H1 (cell line): Measurements from ENCODE around the gene PPP2R5B. TPM values are rescaled to one million over a fixed set of nuclear protein-coding genes. Genes with fewer than 3 reads are reported as not detected.

Experiments
- CTCF ChIA-PET: fragments of 300-600 bp; sonication (Branson Sonifier 250); formaldehyde crosslinking; loops from one replicate; lab custom pipeline; 2021; ENCODE audit not compliant: partially characterized antibody; lab: Charles Lee
- POLR2A ChIA-PET: fragments of 300-600 bp; sonication (Branson Sonifier 250); formaldehyde crosslinking; loops from one replicate; lab custom pipeline; 2021; ENCODE audit warnings: inconsistent platforms; ENCODE audit not compliant: partially characterized antibody; lab: Charles Lee
- DNase-seq, 2 experiments: peaks; one replicate each; pipeline versions ENCODE4 v3.0.0 to v3.0.0-alpha.2; 2010 to 2022; ENCODE audit warnings: low spot score in 2 of 2, low read depth in 1 of 2, mixed read lengths in 1 of 2
- FAIRE-seq: peaks from 2 replicates; lab custom pipeline; 2011; peaks lifted over from hg19 to GRCh38; lab: Jason Lieb, UNC
- H2AFZ ChIP-seq: 2 replicates; pipeline ENCODE4 v1.8.1; 2012; ENCODE audit warnings: low read length, inconsistent platforms
- H2AK5ac ChIP-seq: 2 replicates; pipeline ENCODE4 v1.6.1; 2013; ENCODE audit warnings: low read depth, low read length
- H2BK120ac ChIP-seq: replicated peaks from 2 replicates; pipeline ENCODE3; 2013; ENCODE audit warnings: low read depth, low read length, inconsistent platforms
- H2BK12ac ChIP-seq: 2 replicates; pipeline ENCODE4 v1.6.1; 2013; ENCODE audit warnings: low read depth, low read length
- H2BK15ac ChIP-seq: 2 replicates; pipeline ENCODE4 v1.6.1; 2013; ENCODE audit warnings: low read length
- H2BK20ac ChIP-seq: 2 replicates; pipeline ENCODE4 v1.6.1; 2013; ENCODE audit warnings: low read length
- H2BK5ac ChIP-seq: 2 replicates; pipeline ENCODE4 v1.6.1; 2013; ENCODE audit warnings: low read depth, low read length
- H3K14ac ChIP-seq: 2 replicates; pipeline ENCODE4 v1.6.1; 2013; ENCODE audit warnings: inconsistent platforms; ENCODE audit not compliant: insufficient read length
- H3K18ac ChIP-seq: 2 replicates; pipeline ENCODE4 v1.6.1; 2013; ENCODE audit warnings: low read length; ENCODE audit errors: extremely low read depth
- H3K23ac ChIP-seq: 2 replicates; pipeline ENCODE4 v1.6.1; 2013; ENCODE audit warnings: inconsistent platforms; ENCODE audit not compliant: insufficient read length
- H3K23me2 ChIP-seq: 2 replicates; pipeline ENCODE4 v1.6.1; 2013; ENCODE audit warnings: low read depth, low read length
- H3K27ac ChIP-seq: 2 replicates; pipeline ENCODE4 v1.6.1; 2011; ENCODE audit warnings: low read depth, low read length, inconsistent platforms
- H3K27me3 ChIP-seq, 4 experiments: replicated peaks in 1 of 4; 1 replicate in 1 of 4; 2 replicates in 3 of 4; pipeline versions ENCODE4 v1.6.1 to v1.8.1; 2011 to 2013; ENCODE audit warnings: low read length in 3 of 4, mild to moderate bottlenecking in 3 of 4, inconsistent platforms in 2 of 4, mixed read lengths in 2 of 4, moderate library complexity in 1 of 4; ENCODE audit not compliant: control insufficient read depth in 3 of 4, insufficient read depth in 3 of 4; ENCODE audit errors: extremely low read depth in 1 of 4
- H3K36me3 ChIP-seq, 4 experiments: 2 replicates each; pipeline versions ENCODE4 v1.6.1 to v1.8.1; 2011 to 2013; ENCODE audit warnings: mild to moderate bottlenecking in 4 of 4, low read length in 3 of 4, moderate library complexity in 2 of 4, control low read depth in 1 of 4, inconsistent platforms in 1 of 4; ENCODE audit not compliant: insufficient read depth in 4 of 4, control insufficient read depth in 2 of 4
- H3K4ac ChIP-seq: replicated peaks from 2 replicates; pipeline ENCODE3; 2013; ENCODE audit warnings: low read length, low read depth, mixed read lengths, inconsistent platforms; ENCODE audit not compliant: insufficient read length
- H3K4me1 ChIP-seq, 4 experiments: replicated peaks in 1 of 4; 1 replicate in 1 of 4; 2 replicates in 3 of 4; pipeline versions ENCODE4 v1.6.1 to v1.8.1; 2011 to 2013; ENCODE audit warnings: low read length in 3 of 4, inconsistent platforms in 2 of 4, mixed read lengths in 1 of 4; ENCODE audit not compliant: insufficient read depth in 4 of 4, control insufficient read depth in 3 of 4
- H3K4me2 ChIP-seq, 2 experiments: 2 replicates each; pipeline versions ENCODE4 v1.6.1 to v1.8.1; 2011 to 2013; ENCODE audit warnings: low read depth in 2 of 2, low read length in 2 of 2, control low read depth in 1 of 2, inconsistent platforms in 1 of 2, mild to moderate bottlenecking in 1 of 2; ENCODE audit not compliant: insufficient read depth in 1 of 2
- H3K4me3 ChIP-seq, 4 experiments: fragments of 200-600, 300-600 bp in 1 of 4; sonication (generic), shearing (Covaris generic), sonication (Bioruptor Twin) in 1 of 4; 2 replicates each; pipeline versions ENCODE4 v1.5.1 to v1.8.1; 2011 to 2016; ENCODE audit warnings: low read length in 4 of 4, low read depth in 3 of 4, control low read depth in 2 of 4, inconsistent platforms in 2 of 4, mild to moderate bottlenecking in 2 of 4, mixed read lengths in 1 of 4, moderate library complexity in 1 of 4; ENCODE audit not compliant: insufficient read depth in 2 of 4; ENCODE audit errors: extremely low read depth in 1 of 4
- H3K56ac ChIP-seq: replicated peaks from 2 replicates; pipeline ENCODE3; 2013; ENCODE audit warnings: low read depth, mild to moderate bottlenecking, mixed read lengths, low read length, inconsistent platforms; ENCODE audit not compliant: insufficient read length
- H3K79me1 ChIP-seq: 2 replicates; pipeline ENCODE4 v1.6.1; 2013; ENCODE audit warnings: low read depth, low read length, control low read depth
- H3K79me2 ChIP-seq, 2 experiments: 2 replicates each; pipeline versions ENCODE4 v1.6.1 to v1.8.1; 2012 to 2013; ENCODE audit warnings: low read length in 2 of 2, mild to moderate bottlenecking in 2 of 2, inconsistent platforms in 1 of 2; ENCODE audit not compliant: insufficient read depth in 2 of 2, control insufficient read depth in 1 of 2
- H3K9ac ChIP-seq, 4 experiments: replicated peaks in 1 of 4; 1 replicate in 1 of 4; 2 replicates in 3 of 4; pipeline versions ENCODE4 v1.6.1 to v1.8.1; 2011 to 2013; ENCODE audit warnings: low read depth in 3 of 4, low read length in 3 of 4, control low read depth in 2 of 4, mild to moderate bottlenecking in 2 of 4, moderate library complexity in 2 of 4, inconsistent platforms in 1 of 4; ENCODE audit errors: extremely low read depth in 1 of 4
- H3K9me3 ChIP-seq, 2 experiments: 2 replicates each; pipeline versions ENCODE4 v1.6.1 to v1.8.1; 2012 to 2013; ENCODE audit warnings: mild to moderate bottlenecking in 2 of 2, moderate library complexity in 2 of 2, control low read depth in 1 of 2, inconsistent platforms in 1 of 2, low read depth in 1 of 2, low read length in 1 of 2, mixed read lengths in 1 of 2; ENCODE audit not compliant: insufficient read depth in 2 of 2
- H4K20me1 ChIP-seq, 2 experiments: replicated peaks in 1 of 2; 2 replicates each; pipeline versions ENCODE3 to v1.8.1; 2011 to 2013; ENCODE audit warnings: inconsistent platforms in 2 of 2, low read length in 2 of 2, mild to moderate bottlenecking in 1 of 2; ENCODE audit not compliant: insufficient read depth in 2 of 2, control insufficient read depth in 1 of 2
- H4K5ac ChIP-seq: 2 replicates; pipeline ENCODE4 v1.6.1; 2013; ENCODE audit warnings: low read length, low read depth, mixed read lengths, inconsistent platforms; ENCODE audit not compliant: insufficient read length
- H4K8ac ChIP-seq: 2 replicates; pipeline ENCODE4 v1.8.0; 2013; ENCODE audit warnings: mild to moderate bottlenecking, moderate library complexity, low read length, inconsistent platforms; ENCODE audit not compliant: insufficient read depth; ENCODE audit errors: extremely low read depth
- H4K91ac ChIP-seq: replicated peaks from 2 replicates; pipeline ENCODE3; 2013; ENCODE audit warnings: low read length, mixed read lengths, inconsistent platforms; ENCODE audit not compliant: insufficient read length
- ASH2L ChIP-seq: fragments of 200-600, 300-600 bp; sonication (generic); IDR thresholded peaks from one replicate; pipeline ENCODE4 v1.7.1; 2017; ENCODE audit warnings: low read length
- CEBPB ChIP-seq: IDR thresholded peaks from 2 replicates; pipeline ENCODE4 v1.6.1; 2012; ENCODE audit warnings: low read depth, low read length
- POU5F1 ChIP-seq: IDR thresholded peaks from 2 replicates; pipeline ENCODE4 v1.6.1; 2011; ENCODE audit warnings: low read depth, mild to moderate bottlenecking, low read length, moderate library complexity
- SAP30 ChIP-seq: fragments of 300-600 bp; sonication (generic); IDR thresholded peaks from 2 replicates; pipeline ENCODE4 v1.7.1; 2012; ENCODE audit warnings: low read length, moderate library complexity, mild to moderate bottlenecking, inconsistent platforms; ENCODE audit not compliant: insufficient read depth, insufficient replicate concordance
- SIX5 ChIP-seq: IDR thresholded peaks from 2 replicates; pipeline ENCODE4 v1.6.1; 2011; ENCODE audit warnings: mild to moderate bottlenecking, low read depth, low read length
- SP4 ChIP-seq: IDR thresholded peaks from 2 replicates; pipeline ENCODE4 v1.6.1; 2012; ENCODE audit warnings: low read length, inconsistent platforms
- SRF ChIP-seq: IDR thresholded peaks from 2 replicates; pipeline ENCODE4 v1.6.1; 2011; ENCODE audit warnings: mild to moderate bottlenecking, low read depth, low read length, moderate library complexity
- WGBS, 2 experiments: shearing (Covaris generic) in 1 of 2; methylation state at CpG; one replicate each; pipeline versions ENCODE4 v1.1.6 to v1.1.7; 2013 to 2015; ENCODE audit warnings: low lambda C conversion rate in 2 of 2, mixed read lengths in 2 of 2, inconsistent platforms in 1 of 2, low coverage in 1 of 2, missing lambda C conversion rate in 1 of 2; ENCODE audit not compliant: insufficient replicate concordance in 2 of 2, insufficient coverage in 1 of 2, insufficient read length in 1 of 2; ENCODE audit errors: extremely low coverage in 1 of 2, missing lambda C conversion rate in 1 of 2; 5-methylcytosine and 5-hydroxymethylcytosine counted together
- polyA plus RNA-seq, 7 experiments: library from polyadenylated mRNA; depleted of rRNA in 3 of 7; stranded (reverse) in 5 of 7; unstranded in 2 of 7; fragments of >200 nt in 5 of 7; fragments of 200-250 nt in 2 of 7; gene quantifications; 1 replicate in 5 of 7; 2 replicates in 1 of 7; 4 replicates in 1 of 7; pipeline versions ENCODE4 v1.2.1 to v1.2.3, GENCODE V29; 2011 to 2013; ENCODE audit warnings: missing spikeins in 2 of 7, mixed read lengths in 2 of 7
- total RNA-seq: library from RNA; stranded (reverse); fragmentation: NEBNext Ultra II Directional; extraction: Animal tissue kit (Norgen Biotek cat#: 25700); gene quantifications from 2 replicates; pipeline ENCODE4 v1.2.1, GENCODE V29; 2021
- TF ChIP-seq, protein P1 (sequence below): IDR thresholded peaks from 2 replicates; pipeline ENCODE4 v1.6.1; 2012; ENCODE audit warnings: inconsistent platforms
- TF ChIP-seq, protein P2 (sequence below), 3 experiments: IDR thresholded peaks; 1 replicate in 2 of 3; 2 replicates in 1 of 3; pipeline versions ENCODE4 v1.5.1 to v1.6.1; 2011; ENCODE audit warnings: low read length in 3 of 3, mild to moderate bottlenecking in 3 of 3, inconsistent platforms in 2 of 3, low read depth in 1 of 3, moderate library complexity in 1 of 3; ENCODE audit not compliant: insufficient read depth in 1 of 3; ENCODE audit errors: control extremely low read depth in 1 of 3

The PPP2R5B gene
- total and polyA plus RNA-seq, 2 of the 8 experiments (the other 6 are each of a cell fraction or from before 2014, with no cell fraction given), result 4.9 to 5.1 TPM

DNA sequence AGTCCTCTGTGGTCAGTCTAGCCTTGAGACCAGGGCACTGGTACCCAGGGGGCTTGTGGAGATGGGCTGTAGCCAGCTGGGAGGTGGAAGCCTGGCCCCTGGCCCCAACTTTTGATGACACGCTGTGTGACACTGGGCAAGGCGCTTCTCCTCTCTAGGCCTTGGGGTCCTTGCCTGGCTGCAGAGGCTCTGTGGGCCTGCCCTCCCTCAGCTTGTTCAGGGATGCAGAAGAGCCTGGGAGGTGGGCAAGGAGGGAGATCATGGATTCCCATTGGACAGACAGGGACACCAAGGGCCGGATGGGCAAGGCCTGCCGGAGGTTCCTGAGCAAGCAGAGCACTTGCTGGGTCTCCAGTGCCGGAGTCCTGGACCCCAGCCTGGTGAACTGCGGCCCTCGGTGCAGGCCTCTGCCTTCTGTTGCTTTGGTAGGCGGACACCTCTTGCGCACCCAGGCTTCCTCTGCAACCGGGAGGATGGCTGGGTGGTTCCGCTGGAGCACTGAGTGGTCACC lies 1.3 kb upstream of the PPP2R5B start:
- Histone ChIP-seq H3K4me1 (peaks cover 0 to 7% (median 4%) of the 10 kb centered on the region in 4 experiments; a peak in 5 of 7 replicates), H2BK120ac (no peak overlapping the region), H3K4me3 (no peak overlapping the region; a peak in 1 of 8 replicates), H3K27ac (no peak overlapping the region), H3K56ac (no peak overlapping the region), H3K14ac (no peak overlapping the region), H3K9ac (peak overlapping the region in 2 of 4 experiments; percentile 8 to 39; a peak in 1 of 7 replicates), H3K4me2 (peak overlapping the region; percentile 71 to 84; a peak in 2 of 4 replicates), H2AK5ac (no peak overlapping the region), H3K79me1 (no peaks in the 10 kb centered on the region), H3K23ac (no peak overlapping the region), H2AFZ (peak overlapping the region; percentile 98; the same call in 1 of the 2 replicates), H3K4ac (no peak overlapping the region), H4K91ac (peak overlapping the region; percentile 52), H3K23me2 (peaks cover 8% of the 10 kb centered on the region; the same call in 1 of the 2 replicates), H2BK12ac (peak overlapping the region; percentile 41; the same call in 1 of the 2 replicates), H2BK15ac (peak overlapping the region; percentile 65), H4K20me1 (no peaks in the 10 kb centered on the region), H3K18ac (no peak overlapping the region), H4K5ac (no peak overlapping the region), H4K8ac (peak overlapping the region; percentile 82), H2BK5ac (peak overlapping the region; percentile 87; the same call in 1 of the 2 replicates), H3K9me3 (no peaks in the 10 kb centered on the region), H3K36me3 (no peaks in the 10 kb centered on the region; a peak in 1 of 8 replicates), H2BK20ac (no peak overlapping the region), H3K79me2 (no peaks in the 10 kb centered on the region), H3K27me3 (peaks cover 0 to 6% (median 4%) of the 10 kb centered on the region in 4 experiments; a peak in 4 of 7 replicates)
- POLR2A ChIA-PET, result interaction anchor here (0.9 to 2.0 kb wide), 6 partner anchors 11 to 189 kb away, joined by 3 to 11 read pairs (median 4); partner anchors contain the start of genes EHD1 and SF1
- DNase-seq, result no peak
- FAIRE-seq, result no peak
- CTCF ChIA-PET, result interaction anchor here (0.6 to 2.4 kb wide), 5 partner anchors 11 to 565 kb away, joined by 3 to 7 read pairs (median 3); partner anchors contain the start of gene BATF2
- no peak for TF ChIP-seq SAP30
- TF ChIP-seq, protein P1, sequence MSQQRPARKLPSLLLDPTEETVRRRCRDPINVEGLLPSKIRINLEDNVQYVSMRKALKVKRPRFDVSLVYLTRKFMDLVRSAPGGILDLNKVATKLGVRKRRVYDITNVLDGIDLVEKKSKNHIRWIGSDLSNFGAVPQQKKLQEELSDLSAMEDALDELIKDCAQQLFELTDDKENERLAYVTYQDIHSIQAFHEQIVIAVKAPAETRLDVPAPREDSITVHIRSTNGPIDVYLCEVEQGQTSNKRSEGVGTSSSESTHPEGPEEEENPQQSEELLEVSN, result no peak
- no peak for TF ChIP-seq POU5F1
- TF ChIP-seq, protein P2, sequence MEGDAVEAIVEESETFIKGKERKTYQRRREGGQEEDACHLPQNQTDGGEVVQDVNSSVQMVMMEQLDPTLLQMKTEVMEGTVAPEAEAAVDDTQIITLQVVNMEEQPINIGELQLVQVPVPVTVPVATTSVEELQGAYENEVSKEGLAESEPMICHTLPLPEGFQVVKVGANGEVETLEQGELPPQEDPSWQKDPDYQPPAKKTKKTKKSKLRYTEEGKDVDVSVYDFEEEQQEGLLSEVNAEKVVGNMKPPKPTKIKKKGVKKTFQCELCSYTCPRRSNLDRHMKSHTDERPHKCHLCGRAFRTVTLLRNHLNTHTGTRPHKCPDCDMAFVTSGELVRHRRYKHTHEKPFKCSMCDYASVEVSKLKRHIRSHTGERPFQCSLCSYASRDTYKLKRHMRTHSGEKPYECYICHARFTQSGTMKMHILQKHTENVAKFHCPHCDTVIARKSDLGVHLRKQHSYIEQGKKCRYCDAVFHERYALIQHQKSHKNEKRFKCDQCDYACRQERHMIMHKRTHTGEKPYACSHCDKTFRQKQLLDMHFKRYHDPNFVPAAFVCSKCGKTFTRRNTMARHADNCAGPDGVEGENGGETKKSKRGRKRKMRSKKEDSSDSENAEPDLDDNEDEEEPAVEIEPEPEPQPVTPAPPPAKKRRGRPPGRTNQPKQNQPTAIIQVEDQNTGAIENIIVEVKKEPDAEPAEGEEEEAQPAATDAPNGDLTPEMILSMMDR (IDR thresholded peaks at IDR 0.05; ENCODE audit: control extremely low read depth in 1 of 3, insufficient read depth in 1 of 3, low read depth in 1 of 3, low read length in 3 of 3), result no peak
- no peak for TF ChIP-seq SIX5
- TF ChIP-seq SRF, result no peak
- TF ChIP-seq SP4, result no peak
- no peak for TF ChIP-seq CEBPB
- TF ChIP-seq ASH2L, result no peak
- WGBS, 2 experiments, result 93% methylated on average over 11 of the region's 11 CpGs; no CpG with 5 or more reads in 1 of the 2 experiments
